IMR-90 (cell line): ENCODE data around the gene RABEP1. TPM values are rescaled to one million over a fixed set of nuclear protein-coding genes. Genes with fewer than 3 reads are reported as not detected.

Experiments
- ATAC-seq: fragments of 200-7000 bp; cut with Tn5 transposase; 2 replicates; pipeline ENCODE4 v1.9.1; 2020; ENCODE audit warnings: low read depth, mild to moderate bottlenecking, moderate library complexity
- BruUV-seq: library from RNA; stranded (reverse); fragments of 400-500 nt; replicated peaks from 2 replicates; lab custom pipeline; 2021; lab: Mats Ljungman, UMichigan
- CTCF ChIA-PET: fragments of 300-600 bp; formaldehyde crosslinking; extraction: SDS; loops from one replicate; lab custom pipeline; 2021; ENCODE audit warnings: antibody characterized with exemption; lab: Yijun Ruan, JAX
- POLR2A ChIA-PET: fragments of 300-600 bp; sonication (Branson Sonifier 250); formaldehyde crosslinking; loops from one replicate; lab custom pipeline; 2022; ENCODE audit warnings: antibody characterized with exemption; ENCODE audit not compliant: unreplicated experiment; lab: Charles Lee
- DNase-seq: peaks from one replicate; pipeline ENCODE4 v3.0.0; 2013
- H2AFZ ChIP-seq: replicated peaks from 2 replicates; pipeline ENCODE3; 2013; ENCODE audit warnings: low read length, mild to moderate bottlenecking; ENCODE audit not compliant: poor library complexity
- H2AK5ac ChIP-seq: 2 replicates; pipeline ENCODE4 v1.6.1; 2013; ENCODE audit warnings: low read depth, low read length, inconsistent platforms
- H2AK9ac ChIP-seq: replicated peaks from 2 replicates; pipeline ENCODE3; 2013; ENCODE audit warnings: mild to moderate bottlenecking, low read depth, low read length, moderate library complexity; ENCODE audit not compliant: poor library complexity
- H2BK120ac ChIP-seq: 2 replicates; pipeline ENCODE4 v1.6.1; 2013; ENCODE audit warnings: low read depth, low read length, inconsistent platforms
- H2BK15ac ChIP-seq: 3 replicates; pipeline ENCODE4 v1.6.1; 2013; ENCODE audit warnings: low read depth, low read length, inconsistent platforms
- H2BK20ac ChIP-seq: 2 replicates; pipeline ENCODE4 v1.6.1; 2013; ENCODE audit warnings: low read depth, mild to moderate bottlenecking, inconsistent platforms, low read length, moderate library complexity
- H2BK5ac ChIP-seq: 2 replicates; pipeline ENCODE4 v1.6.1; 2013; ENCODE audit warnings: mild to moderate bottlenecking, low read depth, low read length, inconsistent platforms; ENCODE audit not compliant: poor library complexity, severe bottlenecking
- H3K14ac ChIP-seq: replicated peaks from 2 replicates; pipeline ENCODE4 v1.6.1; 2013; ENCODE audit warnings: low read depth, low read length, inconsistent platforms
- H3K18ac ChIP-seq: 2 replicates; pipeline ENCODE4 v1.6.1; 2013; ENCODE audit warnings: low read depth, low read length, control low read depth
- H3K23ac ChIP-seq: 2 replicates; pipeline ENCODE4 v1.6.1; 2013; ENCODE audit warnings: low read depth, low read length, inconsistent platforms
- H3K27ac ChIP-seq: 2 replicates; pipeline ENCODE4 v1.5.1; 2013; ENCODE audit warnings: mild to moderate bottlenecking, control low read depth, low read length; ENCODE audit not compliant: insufficient read depth
- H3K27me3 ChIP-seq: 2 replicates; pipeline ENCODE4 v1.6.1; 2013; ENCODE audit warnings: low read length; ENCODE audit not compliant: control insufficient read depth, insufficient read depth
- H3K36me3 ChIP-seq: 2 replicates; pipeline ENCODE4 v1.6.1; 2013; ENCODE audit warnings: low read length, mixed read lengths; ENCODE audit not compliant: control insufficient read depth, insufficient read depth
- H3K4ac ChIP-seq: 2 replicates; pipeline ENCODE4 v1.6.1; 2013; ENCODE audit warnings: low read depth, low read length, inconsistent platforms
- H3K4me1 ChIP-seq: 2 replicates; pipeline ENCODE4 v1.6.1; 2013; ENCODE audit warnings: low read length, mixed read lengths; ENCODE audit not compliant: control insufficient read depth, insufficient read depth
- H3K4me2 ChIP-seq: 2 replicates; pipeline ENCODE4 v1.6.1; 2013; ENCODE audit warnings: low read depth, mild to moderate bottlenecking, control low read depth, low read length, moderate library complexity
- H3K4me3 ChIP-seq: 2 replicates; pipeline ENCODE4 v1.5.1; 2013; ENCODE audit warnings: low read depth, mild to moderate bottlenecking, control low read depth, low read length, moderate library complexity; ENCODE audit not compliant: insufficient read depth
- H3K56ac ChIP-seq: 2 replicates; pipeline ENCODE4 v1.6.1; 2013; ENCODE audit warnings: low read length, inconsistent platforms; ENCODE audit not compliant: insufficient read depth; ENCODE audit errors: extremely low read depth
- H3K79me1 ChIP-seq, 2 experiments: 2 replicates each; pipeline ENCODE4 v1.6.1; 2013; ENCODE audit warnings: low read length in 2 of 2, inconsistent platforms in 1 of 2, low read depth in 1 of 2
- H3K9ac ChIP-seq: 2 replicates; pipeline ENCODE4 v1.6.1; 2013; ENCODE audit warnings: low read depth, low read length, control low read depth
- H3K9me1 ChIP-seq: 2 replicates; pipeline ENCODE4 v1.6.1; 2013; ENCODE audit warnings: low read length, inconsistent platforms; ENCODE audit not compliant: insufficient read depth
- H3K9me3 ChIP-seq: 2 replicates; pipeline ENCODE4 v1.6.1; 2013; ENCODE audit warnings: low read length; ENCODE audit not compliant: control insufficient read depth, insufficient read depth
- H4K20me1 ChIP-seq: 2 replicates; pipeline ENCODE4 v1.6.1; 2013; ENCODE audit warnings: low read length, inconsistent platforms; ENCODE audit not compliant: insufficient read depth
- H4K5ac ChIP-seq: 2 replicates; pipeline ENCODE4 v1.6.1; 2013; ENCODE audit warnings: mild to moderate bottlenecking, low read depth, low read length, control low read depth
- H4K8ac ChIP-seq, 2 experiments: 2 replicates each; pipeline ENCODE4 v1.6.1; 2013; ENCODE audit warnings: low read depth in 2 of 2, low read length in 2 of 2, control low read depth in 1 of 2, inconsistent platforms in 1 of 2
- H4K91ac ChIP-seq: 2 replicates; pipeline ENCODE4 v1.6.1; 2013; ENCODE audit warnings: low read depth, low read length, inconsistent platforms; ENCODE audit not compliant: insufficient read depth
- BHLHE40 ChIP-seq: fragments of 150-350 bp; IDR thresholded peaks from 2 replicates; pipeline ENCODE4 v1.6.1; 2016; ENCODE audit warnings: mild to moderate bottlenecking, low read depth, low read length
- CEBPB ChIP-seq: IDR thresholded peaks from 2 replicates; pipeline ENCODE4 v1.6.1; 2012; ENCODE audit warnings: low read depth, low read length, improper control_type of control experiment
- FOS ChIP-seq: fragments of 150-350 bp; IDR thresholded peaks from 2 replicates; pipeline ENCODE4 v1.6.1; 2016; ENCODE audit warnings: low read depth, low read length
- MXI1 ChIP-seq: IDR thresholded peaks from 2 replicates; pipeline ENCODE4 v1.6.1; 2012; ENCODE audit warnings: low read depth, mild to moderate bottlenecking, low read length, moderate library complexity, borderline replicate concordance
- NFE2L2 ChIP-seq: fragments of 150-350 bp; IDR thresholded peaks from 2 replicates; pipeline ENCODE4 v1.6.1; 2016; ENCODE audit warnings: low read depth, mild to moderate bottlenecking, low read length
- RAD21 ChIP-seq: IDR thresholded peaks from 2 replicates; pipeline ENCODE4 v1.6.1; 2012; ENCODE audit warnings: low read length, improper control_type of control experiment
- WGBS, 2 experiments: methylation state at CpG; one replicate each; pipeline versions ENCODE4 v1.1.5 to v1.1.7; 2013; ENCODE audit warnings: missing lambda C conversion rate in 2 of 2; ENCODE audit not compliant: insufficient read length in 1 of 2; ENCODE audit errors: extremely low coverage in 2 of 2; 5-methylcytosine and 5-hydroxymethylcytosine counted together
- dilution Hi-C: fragments of 300-500 bp; cut with HindIII; formaldehyde crosslinking; loops from one replicate; pipeline ENCODE4 v1.14.3; 2018; ENCODE audit warnings: low sequenced_read_pairs; ENCODE audit not compliant: unreplicated experiment
- in situ Hi-C: fragments of 300-500 bp; cut with MboI; formaldehyde crosslinking; loops from 3 replicates; pipeline ENCODE4 v1.14.3; 2019; ENCODE audit warnings: low sequenced_read_pairs, inconsistent platforms, mixed read lengths
- intact Hi-C: fragments of 100-400 bp; cut with micrococcal nuclease; formaldehyde crosslinking; loops from 2 replicates; pipeline ENCODE4 v1.10.0; 2022
- polyA plus RNA-seq, 3 experiments: library from polyadenylated mRNA; depleted of rRNA; stranded (reverse); fragments of >200 nt; gene quantifications; 2 replicates each; pipeline ENCODE4 v1.2.3, GENCODE V29; 2012; ENCODE audit warnings: low replicate concordance in 1 of 3
- total RNA-seq: library from RNA; depleted of rRNA; stranded (reverse); fragments of >200 nt; gene quantifications from 2 replicates; pipeline ENCODE4 v1.2.3, GENCODE V29; 2012

RABEP1 gene
- total and polyA plus RNA-seq, 2 of the 4 experiments (the other 2 are of a cell fraction), result 15.3 to 38.2 TPM

- intact Hi-C loops (loop anchor here (5.0 to 10.0 kb wide), 2 partner anchors 46 to 129 kb away; partner anchors contain the start of gene RABEP1), dilution Hi-C loops (no loop called here), in situ Hi-C loops (no loop called here)
- Histone ChIP-seq H3K79me1 (peaks cover 21 to 47% of the 10 kb centered on the region in 2 experiments), H3K56ac (no peak overlapping the region), H3K18ac (no peak overlapping the region), H3K4me1 (peaks cover 6% of the 10 kb centered on the region), H2BK20ac (no peak overlapping the region), H3K9me3 (no peaks in the 10 kb centered on the region), H4K8ac (peak overlapping the region in 1 of 2 experiments; percentile 70; a peak in 2 of 4 replicates), H3K4me2 (peak overlapping the region; percentile 72; the same call in 1 of the 2 replicates), H3K27me3 (no peaks in the 10 kb centered on the region), H4K20me1 (peaks cover 17% of the 10 kb centered on the region; the same call in 1 of the 2 replicates), H2BK120ac (no peak overlapping the region), H2BK5ac (peak overlapping the region; percentile 82), H3K9me1 (peaks cover 7% of the 10 kb centered on the region), H2AK9ac (no peak overlapping the region), H3K36me3 (peaks cover 20% of the 10 kb centered on the region), H2AFZ (no peak overlapping the region), H3K14ac (no peak overlapping the region), H3K27ac (no peak overlapping the region; the same call in 1 of the 2 replicates), H4K5ac (no peak overlapping the region), H3K4ac (peak overlapping the region; percentile 37; the same call in 1 of the 2 replicates), H4K91ac (no peak overlapping the region; the same call in 1 of the 2 replicates), H2BK15ac (no peak overlapping the region), H2AK5ac (no peak overlapping the region), H3K4me3 (no peak overlapping the region), H3K9ac (no peak overlapping the region), H3K23ac (no peak overlapping the region)
- BruUV-seq, result no TSS peak
- POLR2A ChIA-PET, result no interaction called here
- DNase-seq (peak; percentile 93), ATAC-seq (peak; percentile 79)
- CTCF ChIA-PET, result interaction anchor here (0.7 to 1.4 kb wide), 2 partner anchors 25 to 221 kb away, joined by 3 to 7 read pairs; partner anchors contain the start of gene C1QBP
- no CpG with 5 or more reads among the region's 4 CpGs for WGBS, 2 experiments
- TF ChIP-seq RAD21 (no peak), CEBPB (peak; percentile 97), BHLHE40 (peak; percentile 39; the same call in 1 of the 2 replicates), MXI1 (no peak), NFE2L2 (peak; percentile 50; the same call in 1 of the 2 replicates), FOS (peak; percentile 97)
Observed at GRCh38 chr17:5413682-5414081, 131.6 kb downstream of the RABEP1 start.
